Spinal cord (tissue), 4 donors: Measurements from ENCODE around the gene SMC5. TPM values are rescaled to one million over a fixed set of nuclear protein-coding genes. Genes with fewer than 3 reads are reported as not detected.

Experiments
- polyA plus RNA-seq, 2 donors: library from polyadenylated mRNA; unstranded; fragments of 120-200 nt; gene quantifications; one replicate each; pipeline ENCODE4 v1.2.1, GENCODE V29; 2013; ENCODE audit not compliant: insufficient read length in 2 of 2
- small RNA-seq: library from RNA; depleted of rRNA; stranded (forward); fragments of <200 nt; gene quantifications from one replicate; pipeline ENCODE3, GENCODE V24; 2014; ENCODE audit warnings: low replicate concordance
- total RNA-seq, 2 donors: library from RNA; depleted of rRNA in 1 of 2; stranded (reverse); fragments of 120-200 nt in 1 of 2; fragments of >200 nt in 1 of 2; gene quantifications; one replicate each; pipeline versions ENCODE4 v1.2.3 to v1.2.4, GENCODE V29; 2013 to 2014

Gene SMC5
- total and polyA plus RNA-seq, 4 donors, result 24.2 to 39.5 (median 31.9) TPM

Small RNAs within 50 kb of the gene (small RNA-seq; reads per million reads assigned to genes)
- gene RF00019, result not detected

Other genes with a start within 250 kb of the SMC5 start
- 1 to 10 TPM; 6.3 to 8.2 TPM for gene MAMDC2, start 215.1 kb upstream of the SMC5 start, total RNA-seq
- 1 to 10 TPM; 2.0 to 2.2 TPM for gene MAMDC2, start 215.1 kb upstream of the SMC5 start, polyA plus RNA-seq
- 10 to 100 TPM; 12.1 to 25.3 TPM for gene KLF9, start 155.7 kb downstream of the SMC5 start, total RNA-seq
- gene KLF9, start 155.7 kb downstream of the SMC5 start, polyA plus RNA-seq, result 1 to 10 TPM; 8.5 to 9.0 TPM